K562 (cell line): Measurements from ENCODE around the gene PCBP4. TPM values are rescaled to one million over a fixed set of nuclear protein-coding genes. Genes with fewer than 3 reads are reported as not detected.

Source experiments
- ATAC-seq: fragments of 200-7000 bp; cut with Tn5 transposase; 3 replicates; pipeline ENCODE4 v1.9.1; 2020; ENCODE audit warnings: moderate library complexity
- BruUV-seq: library from RNA; stranded (reverse); fragments of 400-500 nt; replicated peaks from 2 replicates; lab custom pipeline; 2021; lab: Mats Ljungman, UMichigan
- CTCF ChIA-PET: fragments of 300-600 bp; formaldehyde crosslinking; extraction: SDS; loops from one replicate; lab custom pipeline; 2021; ENCODE audit warnings: low intra/inter-chr PET ratio; lab: Yijun Ruan, JAX
- POLR2A ChIA-PET: fragments of 300-600, 350-650 bp; sonication (Branson Sonifier 250); formaldehyde crosslinking; extraction: SDS; loops from one replicate; lab custom pipeline; 2021; ENCODE audit warnings: antibody characterized with exemption, inconsistent platforms; lab: Yijun Ruan, JAX
- DNase-seq, 4 experiments: peaks; one replicate each; pipeline versions ENCODE4 v3.0.0 to v3.0.0-alpha.2; 2011 to 2018; ENCODE audit warnings: low spot score in 3 of 4, mixed read lengths in 3 of 4; ENCODE audit errors: extremely low read depth in 1 of 4
- FAIRE-seq: peaks from 2 replicates; lab custom pipeline; 2011; peaks lifted over from hg19 to GRCh38; lab: Jason Lieb, UNC
- H2AFZ ChIP-seq: 2 replicates; pipeline ENCODE4 v1.6.0; 2011; ENCODE audit warnings: low read depth, low read length, control low read depth, inconsistent platforms
- H3K27ac ChIP-seq: fragments of 200-600 bp; 3 replicates; pipeline ENCODE4 v1.8.0; 2011; ENCODE audit warnings: low read depth, mild to moderate bottlenecking, control low read depth, inconsistent platforms, low read length, moderate library complexity, mixed read lengths; ENCODE audit errors: extremely low read depth
- H3K27me3 ChIP-seq, 2 experiments: fragments of 300-600 bp in 1 of 2; 2 replicates in 1 of 2; 3 replicates in 1 of 2; pipeline versions ENCODE4 v1.6.0 to v1.8.0; 2011; ENCODE audit warnings: inconsistent platforms in 2 of 2, low read length in 2 of 2, mild to moderate bottlenecking in 1 of 2, mixed read lengths in 1 of 2, moderate library complexity in 1 of 2; ENCODE audit not compliant: control insufficient read depth in 2 of 2, insufficient read depth in 2 of 2
- H3K36me3 ChIP-seq: fragments of 300-600 bp; 3 replicates; pipeline ENCODE4 v1.8.0; 2011; ENCODE audit warnings: mild to moderate bottlenecking, low read length, inconsistent platforms; ENCODE audit not compliant: control insufficient read depth, insufficient read depth
- H3K4me1 ChIP-seq, 2 experiments: fragments of 200-600 bp in 1 of 2; replicated peaks in 1 of 2; 2 replicates in 1 of 2; 3 replicates in 1 of 2; pipeline versions ENCODE4 v1.5.1 to v1.8.0; 2011; ENCODE audit warnings: inconsistent platforms in 2 of 2, low read length in 2 of 2, mild to moderate bottlenecking in 1 of 2, mixed read lengths in 1 of 2, moderate library complexity in 1 of 2; ENCODE audit not compliant: control insufficient read depth in 2 of 2, insufficient read depth in 2 of 2
- H3K4me2 ChIP-seq: 2 replicates; pipeline ENCODE4 v1.6.1; 2011; ENCODE audit warnings: low read length, control low read depth, inconsistent platforms, mixed read lengths; ENCODE audit not compliant: insufficient read depth
- H3K4me3 ChIP-seq: fragments of 200-600 bp; sonication (generic), shearing (Covaris generic); 2 replicates; pipeline ENCODE4 v1.5.1; 2016; ENCODE audit warnings: control low read depth, inconsistent platforms
- H3K79me2 ChIP-seq: fragments of 200-600 bp; 3 replicates; pipeline ENCODE4 v1.8.0; 2011; ENCODE audit warnings: low read length, inconsistent platforms; ENCODE audit not compliant: control insufficient read depth, insufficient read depth
- H3K9ac ChIP-seq, 2 experiments: 2 replicates each; pipeline versions ENCODE4 v1.6.0 to v1.6.1; 2011; ENCODE audit warnings: low read depth in 2 of 2, low read length in 2 of 2, control low read depth in 1 of 2, inconsistent platforms in 1 of 2, mild to moderate bottlenecking in 1 of 2, mixed read lengths in 1 of 2; ENCODE audit not compliant: insufficient read depth in 1 of 2
- H3K9me1 ChIP-seq: one replicate; pipeline ENCODE4 v1.6.0; 2011; ENCODE audit warnings: inconsistent platforms, mild to moderate bottlenecking, low read length, moderate library complexity; ENCODE audit not compliant: control insufficient read depth, insufficient read depth
- H3K9me3 ChIP-seq: replicated peaks from 2 replicates; pipeline ENCODE4 v1.5.1; 2011; ENCODE audit warnings: low read depth, low read length, inconsistent platforms; ENCODE audit not compliant: control insufficient read depth, insufficient read depth
- H4K20me1 ChIP-seq: replicated peaks from 2 replicates; pipeline ENCODE4 v1.6.1; 2011; ENCODE audit warnings: low read length, inconsistent platforms, mixed read lengths; ENCODE audit not compliant: control insufficient read depth, insufficient read depth
- HOXB6 ChIP-seq: fragments of 250-450 bp; sonication (Bioruptor Pico); IDR thresholded peaks from 2 replicates; pipeline ENCODE4 v1.5.1; 2022; ENCODE audit warnings: mild to moderate bottlenecking, borderline replicate concordance
- NR3C1 ChIP-seq: sonication (generic); formaldehyde crosslinking; IDR thresholded peaks from 2 replicates; pipeline ENCODE4 v1.8.1; 2022; ENCODE audit warnings: missing genetic modification reagents
- YY1 ChIP-seq, 3 experiments: IDR thresholded peaks; 2 replicates each; pipeline ENCODE4 v1.6.1; 2011; ENCODE audit warnings: low read length in 2 of 3, mild to moderate bottlenecking in 2 of 3, moderate library complexity in 2 of 3, borderline replicate concordance in 1 of 3, control low read depth in 1 of 3, low read depth in 1 of 3; ENCODE audit not compliant: insufficient read depth in 3 of 3, insufficient replicate concordance in 2 of 3, control insufficient read depth in 1 of 3, insufficient read length in 1 of 3; ENCODE audit errors: extremely low read depth in 1 of 3
- ZBTB8A ChIP-seq: fragments of 450-650 bp; IDR thresholded peaks from 2 replicates; pipeline ENCODE4 v1.6.1; 2018; ENCODE audit warnings: mild to moderate bottlenecking, moderate library complexity; ENCODE audit not compliant: partially characterized antibody
- ZFP36 ChIP-seq: fragments of 150-350 bp; IDR thresholded peaks from 2 replicates; pipeline ENCODE4 v1.6.1; 2018; ENCODE audit warnings: low read length, low read depth; ENCODE audit not compliant: partially characterized antibody
- WGBS: fragments of 100-300 bp; shearing (Covaris generic); methylation state at CpG from one replicate; pipeline ENCODE4 v1.1.6; 2016; ENCODE audit warnings: low coverage, mixed read lengths; ENCODE audit not compliant: insufficient coverage; ENCODE audit errors: missing lambda C conversion rate; 5-methylcytosine and 5-hydroxymethylcytosine counted together
- in situ Hi-C: fragments of 300-500 bp; cut with MboI; formaldehyde crosslinking; loops from 4 replicates; pipeline ENCODE4 v1.15.0; 2018; ENCODE audit warnings: inconsistent platforms, mixed read lengths
- intact Hi-C: fragments of 100-400 bp; cut with micrococcal nuclease; formaldehyde crosslinking; loops from 2 replicates; pipeline ENCODE4 v1.14.2; 2022
- polyA plus RNA-seq, 8 experiments: library from polyadenylated mRNA; depleted of rRNA in 4 of 8; stranded (reverse) in 5 of 8; unstranded in 3 of 8; fragments of >200 nt; fragmentation: Nextera tagmentation in 2 of 8; fragmentation: Illumina TruSeq in 1 of 8; extraction: Ambion mirVana in 2 of 8; extraction: Trizol in 1 of 8; gene quantifications; 2 replicates each; pipeline versions ENCODE4 v1.2.1 to v1.2.3, GENCODE V29; 2011 to 2014; ENCODE audit warnings: inconsistent platforms in 1 of 8, missing spikeins in 1 of 8
- total RNA-seq, 7 experiments: library from RNA; depleted of rRNA in 6 of 7; stranded (reverse); fragments of >200 nt in 6 of 7; fragmentation: Illumina TruSeq in 2 of 7; extraction: Trizol in 2 of 7; gene quantifications; 2 replicates each; pipeline versions ENCODE4 v1.2.1 to v1.2.3, GENCODE V29; 2011 to 2021; ENCODE audit warnings: low replicate concordance in 1 of 7
- TF ChIP-seq, protein P1 (sequence below): fragments of 200-800 bp; sonication (Bioruptor generic); IDR thresholded peaks from 2 replicates; pipeline ENCODE4 v1.6.1; 2017; ENCODE audit warnings: missing genetic modification characterization, missing compliant biosample characterization

The PCBP4 gene
- total and polyA plus RNA-seq, 9 of the 15 experiments (the other 6 are each of a cell fraction or from before 2014, with no cell fraction given): 0.06 to 5.8 (median 2.6) TPM

DNA sequence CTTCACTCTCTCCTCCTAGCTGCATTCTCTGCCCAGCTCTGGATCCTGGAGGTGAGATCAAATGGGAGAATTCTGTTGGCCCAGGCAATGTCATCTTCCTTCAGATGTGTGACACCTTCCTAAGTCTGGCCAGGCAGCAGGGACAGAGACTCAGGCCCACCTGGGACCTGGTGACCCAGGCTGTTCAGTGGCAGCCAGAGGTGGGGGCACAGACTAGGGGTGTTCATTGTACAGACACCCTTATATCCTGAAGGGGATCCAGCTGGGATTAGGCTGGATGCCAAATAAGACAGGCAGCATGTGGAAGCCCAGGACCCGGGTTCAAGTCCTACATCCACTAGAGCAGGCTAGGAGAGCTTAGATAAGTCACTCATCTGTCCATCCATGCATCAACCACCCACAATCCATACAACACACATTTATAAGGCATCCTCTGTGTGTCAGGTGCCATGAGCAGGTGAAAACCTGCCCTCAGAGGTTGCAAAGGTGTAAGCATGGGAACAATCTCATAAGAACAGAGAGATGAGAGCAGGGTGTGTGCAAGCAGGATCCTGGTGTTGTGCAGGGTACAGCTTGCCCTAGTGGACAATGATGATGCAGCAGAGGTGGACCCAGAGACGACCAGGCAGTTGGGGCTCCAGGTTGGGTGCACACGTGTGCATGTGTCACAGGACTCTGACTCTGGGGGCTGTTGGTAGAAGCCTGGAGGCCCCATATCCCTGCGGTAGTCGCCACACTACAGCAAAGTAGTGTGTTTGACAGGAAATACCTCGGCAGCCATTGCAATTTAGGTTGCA, 46.7 kb upstream of the PCBP4 start:
- CTCF ChIA-PET: no interaction called here

More for the DNA sequence above, 46.7 kb upstream of the PCBP4 start:
- peak in 1 of 4 experiments; percentile 26 for DNase-seq
- in situ Hi-C loops: loop anchor here (5.0 to 25.0 kb wide), 2 partner anchors 33 to 373 kb away; no protein-coding TSS in a partner anchor
- Histone ChIP-seq H3K4me2 (no peak overlapping the region), H3K79me2 (no peaks in the 10 kb centered on the region), H3K9me3 (no peaks in the 10 kb centered on the region), H3K4me3 (no peak overlapping the region), H3K27me3 (no peaks in the 10 kb centered on the region), H3K9me1 (no peaks in the 10 kb centered on the region), H3K4me1 (peaks cover 14 to 24% of the 10 kb centered on the region in 2 experiments; a peak in 4 of 5 replicates), H2AFZ (peak overlapping the region; percentile 77), H3K9ac (no peak overlapping the region), H4K20me1 (no peaks in the 10 kb centered on the region), H3K36me3 (no peaks in the 10 kb centered on the region), H3K27ac (no peak overlapping the region)
- POLR2A ChIA-PET: interaction anchor here (0.5 to 1.3 kb wide), 4 partner anchors 15 to 66 kb away, joined by 3 to 6 read pairs (median 4); partner anchors contain the start of gene RPL29
- no TSS peak for BruUV-seq
- no peak for TF ChIP-seq ZBTB8A
- TF ChIP-seq HOXB6: no peak
- TF ChIP-seq, protein P1, sequence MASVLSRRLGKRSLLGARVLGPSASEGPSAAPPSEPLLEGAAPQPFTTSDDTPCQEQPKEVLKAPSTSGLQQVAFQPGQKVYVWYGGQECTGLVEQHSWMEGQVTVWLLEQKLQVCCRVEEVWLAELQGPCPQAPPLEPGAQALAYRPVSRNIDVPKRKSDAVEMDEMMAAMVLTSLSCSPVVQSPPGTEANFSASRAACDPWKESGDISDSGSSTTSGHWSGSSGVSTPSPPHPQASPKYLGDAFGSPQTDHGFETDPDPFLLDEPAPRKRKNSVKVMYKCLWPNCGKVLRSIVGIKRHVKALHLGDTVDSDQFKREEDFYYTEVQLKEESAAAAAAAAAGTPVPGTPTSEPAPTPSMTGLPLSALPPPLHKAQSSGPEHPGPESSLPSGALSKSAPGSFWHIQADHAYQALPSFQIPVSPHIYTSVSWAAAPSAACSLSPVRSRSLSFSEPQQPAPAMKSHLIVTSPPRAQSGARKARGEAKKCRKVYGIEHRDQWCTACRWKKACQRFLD (CRISPR knock-in tag): no peak
- no peak for TF ChIP-seq NR3C1 (CRISPR knock-in tag)
- no peak for TF ChIP-seq ZFP36
- peak in 1 of 3 experiments; percentile 11 for TF ChIP-seq YY1 (IDR thresholded peaks at IDR 0.05; ENCODE audit: borderline replicate concordance in 1 of 3, control insufficient read depth in 1 of 3, extremely low read depth in 1 of 3, insufficient read depth in 3 of 3, insufficient read length in 1 of 3, insufficient replicate concordance in 2 of 3, low read depth in 1 of 3, low read length in 2 of 3)
- peak; percentile 80 for ATAC-seq
- no peak for FAIRE-seq
- intact Hi-C loops: no loop called here
- WGBS: 42% methylated on average over 3 of the region's 6 CpGs
